Erythroblast (primary cell): ENCODE results near the gene PKLR.

Experiments used
- GATA1 ChIP-seq: IDR thresholded peaks from 2 replicates; pipeline ENCODE4 v1.6.1; 2011; ENCODE audit warnings: low read depth, mild to moderate bottlenecking, control low read depth, low read length, moderate library complexity
- POLR2A ChIP-seq: IDR thresholded peaks from 2 replicates; pipeline ENCODE4 v1.6.1; 2011; ENCODE audit warnings: mild to moderate bottlenecking, low read length

- TF ChIP-seq POLR2A (no peak), GATA1 (no peak)
Observed at GRCh38 chr1:155251566-155251965, 49.7 kb downstream of the PKLR start.
